Activated CD4-positive, alpha-beta T cell treated with anti-CD3 and anti-CD28 coated beads, Interleukin-2, amount 50 U/mL, for 16 hours (primary cell): ENCODE results near the gene RNF39.
A peak's percentile ranks its signal among the peaks of the same experiment; 100 is the strongest.
"Not testable (repeated sequence)": the region's sequence is repeated elsewhere in the genome, so short reads cannot be mapped to it uniquely, and the experiment has no call there.

Experiments used
- DNase-seq: peaks from one replicate; pipeline ENCODE4 v3.0.0-alpha.2; 2020

Gene RNF39

DNA sequence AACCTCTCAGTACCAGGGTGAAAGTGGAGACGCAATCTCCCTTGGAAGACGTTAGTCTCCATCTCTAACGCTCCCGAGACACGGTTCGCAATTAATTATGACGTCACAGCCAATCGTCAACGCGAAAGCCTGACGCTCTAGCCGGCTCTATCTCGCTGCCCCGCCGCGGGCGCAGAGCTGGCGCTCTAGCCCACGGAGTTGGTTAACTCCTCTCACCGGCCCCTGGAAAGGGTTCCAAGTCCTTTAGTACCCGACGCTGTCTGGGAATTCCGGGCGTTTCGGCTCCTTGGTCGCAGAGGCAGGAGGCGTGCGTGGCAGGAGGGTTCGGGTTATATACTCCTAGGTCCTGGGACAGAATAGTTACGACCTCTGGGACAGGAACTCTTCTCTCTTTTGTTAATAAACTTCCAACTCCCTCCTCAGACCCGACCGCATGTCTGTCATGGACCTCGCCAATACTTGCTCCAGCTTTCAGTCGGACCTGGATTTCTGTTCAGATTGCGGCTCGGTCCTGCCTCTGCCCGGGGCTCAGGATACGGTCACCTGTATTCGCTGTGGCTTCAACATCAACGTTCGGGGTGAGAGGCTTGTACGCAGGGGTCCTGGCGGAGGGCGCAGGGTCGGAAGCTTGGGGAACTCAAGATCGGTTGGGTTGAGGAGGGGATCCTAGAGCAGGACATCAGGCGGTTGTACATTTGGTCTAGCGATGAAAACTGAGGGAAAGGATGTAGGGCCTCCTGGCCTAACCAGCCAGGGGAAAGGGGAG, 14.3 kb downstream of the RNF39 start, which contains the start of gene POLR1H:
Gene POLR1H, plus strand, starts transcription at position 174 of the 766 bp plus-strand sequence. Its CDS starts 260 bp downstream, at position 434.
- DNase-seq, result peak; percentile 94

DNA sequence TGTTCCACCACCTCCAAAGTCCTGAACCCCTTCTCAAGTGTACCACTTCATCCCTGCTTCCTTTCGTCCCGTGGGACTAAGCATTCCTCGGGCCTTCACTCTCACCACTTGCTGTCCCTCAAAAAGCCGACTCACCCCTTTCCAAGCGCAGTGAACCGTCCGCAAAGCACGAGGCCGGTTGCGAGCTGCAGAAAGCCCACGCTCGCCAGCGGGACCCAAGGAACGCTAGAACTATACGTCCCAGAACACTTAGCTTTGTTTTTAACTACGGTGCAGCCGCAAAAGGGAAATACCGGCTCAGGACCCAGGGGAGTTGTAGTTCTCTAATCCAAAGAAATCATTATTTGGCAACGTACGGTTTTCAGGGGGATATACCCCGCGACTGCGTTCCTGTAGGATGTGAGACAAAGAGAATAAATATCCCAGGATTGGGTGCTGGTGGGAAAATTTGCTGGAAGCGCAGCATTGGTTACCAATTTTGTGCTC, 14.9 kb downstream of the RNF39 start:
- no peak for DNase-seq

- no peak for DNase-seq
Measured at GRCh38 chr6:30055513-30055912, 20.1 kb downstream of the RNF39 start.

- DNase-seq, result no peak
Measured at GRCh38 chr6:30053682-30054081, 21.9 kb downstream of the RNF39 start.

DNA sequence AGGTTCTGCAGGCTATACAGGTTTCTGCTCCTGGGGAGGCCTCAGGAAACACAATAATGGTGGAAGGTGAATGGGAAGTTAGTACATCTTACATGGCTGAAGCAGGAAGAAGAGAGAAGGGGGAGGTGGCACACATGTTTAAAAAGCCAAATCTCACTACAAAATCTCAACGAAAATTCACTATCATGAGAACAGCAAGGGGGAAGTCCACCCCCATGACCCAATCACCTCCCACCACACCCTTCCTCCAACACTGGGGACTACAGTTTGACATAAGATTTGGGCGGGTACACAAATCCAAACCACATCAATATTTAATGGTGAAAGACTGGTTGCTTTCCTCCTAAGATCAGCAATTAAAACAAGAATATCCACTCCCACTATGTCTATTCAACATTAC, 28.3 kb downstream of the RNF39 start:
- DNase-seq, result no peak

GRCh38 chr6:30044630-30045029, 30.9 kb downstream of the RNF39 start:
- DNase-seq, result no peak

GRCh38 chr6:30043744-30044143, 31.8 kb downstream of the RNF39 start:
- no peak for DNase-seq

DNA sequence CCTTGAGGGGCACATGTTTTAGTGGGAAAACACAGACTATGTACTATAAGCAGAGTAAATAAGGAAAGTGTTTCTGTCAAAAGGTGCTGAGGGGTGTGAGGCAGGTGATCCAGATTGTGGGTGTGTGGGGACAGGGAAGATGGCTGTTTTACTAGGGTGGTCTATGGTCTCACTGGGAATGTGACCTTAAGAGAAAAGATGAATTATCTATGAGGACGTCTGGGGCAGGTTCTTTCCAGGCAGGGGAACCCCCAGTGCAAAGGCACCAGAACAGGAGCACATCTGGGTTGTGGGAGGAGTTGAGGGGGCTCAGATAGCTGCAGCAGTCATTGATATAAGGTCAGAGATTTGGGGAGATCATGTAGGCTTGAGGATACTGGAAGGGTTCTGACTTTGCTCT, 32.7 kb downstream of the RNF39 start:
- no peak for DNase-seq

- DNase-seq, result no peak
Measured at GRCh38 chr6:30042476-30042875, 33.1 kb downstream of the RNF39 start.

DNA sequence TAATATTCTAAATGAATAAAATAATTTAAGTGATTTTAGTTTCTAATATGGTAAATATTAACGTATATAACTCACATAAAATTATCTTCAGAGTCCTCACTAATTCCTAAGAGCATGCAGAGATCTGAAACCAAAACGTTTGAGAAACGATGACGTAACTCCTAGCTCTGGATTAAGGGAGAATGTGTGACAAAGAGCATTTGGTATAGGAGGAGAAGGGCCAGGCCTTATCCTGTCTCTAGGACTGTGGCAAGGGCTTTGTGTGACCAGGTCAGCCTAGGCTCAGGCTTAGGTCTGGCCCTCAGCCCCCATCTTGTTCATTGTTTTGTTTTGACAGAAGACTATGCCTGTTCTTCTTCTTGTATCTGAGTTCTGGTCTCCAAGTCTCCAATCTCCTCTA, 33.7 kb downstream of the RNF39 start:
- no peak for DNase-seq

DNA sequence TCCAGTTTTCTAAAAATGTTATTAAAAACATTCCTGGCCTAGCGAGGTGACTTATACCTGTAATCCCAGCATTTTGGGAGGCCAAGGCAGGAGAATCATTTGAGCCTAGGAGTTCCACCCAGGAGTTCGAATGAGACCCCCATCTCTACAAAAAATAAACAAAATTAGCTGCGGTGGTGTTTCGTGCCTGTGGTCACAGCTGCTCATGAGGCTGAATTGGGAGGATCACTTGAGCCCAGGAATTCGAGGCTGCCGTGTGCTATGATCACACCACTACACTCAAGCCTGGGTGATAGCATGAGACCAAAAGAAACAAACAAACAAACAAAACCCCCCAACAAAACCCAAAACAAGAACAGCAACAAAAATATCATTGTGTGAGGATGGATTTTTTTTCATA, 34.3 kb downstream of the RNF39 start:
- no peak for DNase-seq

- no peak for DNase-seq
Measured at GRCh38 chr6:30037182-30037788, 38.3 kb downstream of the RNF39 start.

GRCh38 chr6:30035784-30036183, 39.8 kb downstream of the RNF39 start:
- no peak for DNase-seq

DNA sequence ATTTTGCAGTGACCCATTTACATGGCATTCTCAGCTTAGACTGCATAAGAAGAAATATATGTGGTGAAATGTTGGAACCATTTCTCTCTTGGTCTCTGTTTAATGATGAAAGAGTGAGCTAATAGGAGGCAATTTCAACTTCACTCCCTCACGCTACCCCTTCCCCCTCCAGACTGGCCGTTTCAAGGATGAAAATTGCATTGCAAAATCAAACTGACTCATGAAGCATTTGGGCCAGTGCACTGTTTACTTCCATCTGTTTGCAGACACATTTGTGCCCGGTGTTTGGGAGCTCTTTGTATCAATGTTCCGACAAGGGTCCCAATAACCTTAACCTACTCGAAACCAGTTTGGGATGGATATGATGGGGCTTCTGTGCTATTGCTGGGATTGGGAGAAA, 42.1 kb downstream of the RNF39 start:
- not testable (repeated sequence) for DNase-seq

- DNase-seq, result no peak
Measured at GRCh38 chr6:30031381-30031780, 44.2 kb downstream of the RNF39 start.

GRCh38 chr6:30029588-30029987, 46.0 kb downstream of the RNF39 start:
- DNase-seq, result no peak

GRCh38 chr6:30025186-30025585, 50.4 kb downstream of the RNF39 start:
- DNase-seq, result no peak

GRCh38 chr6:30022712-30023111, 52.9 kb downstream of the RNF39 start:
- DNase-seq, result not testable (repeated sequence)

GRCh38 chr6:30022189-30022588, 53.4 kb downstream of the RNF39 start:
- no peak for DNase-seq

DNA sequence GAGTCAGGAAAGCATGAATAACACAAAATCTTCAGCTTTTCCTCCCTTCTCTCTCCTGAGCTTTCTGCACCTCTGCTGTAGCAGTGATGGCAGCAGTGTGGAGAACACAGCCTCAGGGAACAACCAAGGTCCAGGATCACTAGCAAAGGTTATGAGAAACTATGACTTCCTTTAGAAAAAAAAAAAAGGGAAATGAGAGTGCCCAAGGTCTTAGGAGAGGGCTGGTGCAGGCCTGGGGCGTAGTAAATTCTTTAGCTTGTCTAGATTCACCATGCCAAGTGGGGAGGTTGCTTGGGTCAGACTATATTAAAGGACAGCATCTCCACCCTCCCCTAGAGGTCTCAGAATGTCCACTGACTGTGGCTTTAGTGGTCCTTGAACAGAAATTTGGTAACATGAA, 54.9 kb downstream of the RNF39 start:
- DNase-seq, result no peak
